K562 (cell line): ENCODE data around the gene MEAK7.

Experiments used
- GABPA ChIP-seq: fragments of 200-800 bp; sonication (Bioruptor generic); conservative IDR thresholded peaks from 2 replicates; pipeline ENCODE4 v1.6.1; 2016; ENCODE audit warnings: low read depth, missing genetic modification characterization, missing compliant biosample characterization
- PHF8 ChIP-seq: fragments of 200-600 bp; sonication (generic); IDR thresholded peaks from 2 replicates; pipeline ENCODE4 v1.6.1; 2012; ENCODE audit warnings: mixed run types, mild to moderate bottlenecking, inconsistent platforms, low read length, moderate library complexity, borderline replicate concordance
- RCOR1 ChIP-seq, 2 experiments: IDR thresholded peaks; 2 replicates each; pipeline ENCODE4 v1.6.1; 2012; ENCODE audit warnings: low read depth in 2 of 2, low read length in 2 of 2, borderline replicate concordance in 1 of 2, improper control_type of control experiment in 1 of 2
- ZNF274 ChIP-seq: IDR thresholded peaks from 2 replicates; pipeline ENCODE4 v1.6.1; 2011; ENCODE audit warnings: low read depth, mild to moderate bottlenecking, low read length, moderate library complexity, borderline replicate concordance
- TF ChIP-seq, protein P1 (sequence below): fragments of 250-450 bp; sonication (Bioruptor Pico); IDR thresholded peaks from 2 replicates; pipeline ENCODE4 v1.5.0; 2021

DNA sequence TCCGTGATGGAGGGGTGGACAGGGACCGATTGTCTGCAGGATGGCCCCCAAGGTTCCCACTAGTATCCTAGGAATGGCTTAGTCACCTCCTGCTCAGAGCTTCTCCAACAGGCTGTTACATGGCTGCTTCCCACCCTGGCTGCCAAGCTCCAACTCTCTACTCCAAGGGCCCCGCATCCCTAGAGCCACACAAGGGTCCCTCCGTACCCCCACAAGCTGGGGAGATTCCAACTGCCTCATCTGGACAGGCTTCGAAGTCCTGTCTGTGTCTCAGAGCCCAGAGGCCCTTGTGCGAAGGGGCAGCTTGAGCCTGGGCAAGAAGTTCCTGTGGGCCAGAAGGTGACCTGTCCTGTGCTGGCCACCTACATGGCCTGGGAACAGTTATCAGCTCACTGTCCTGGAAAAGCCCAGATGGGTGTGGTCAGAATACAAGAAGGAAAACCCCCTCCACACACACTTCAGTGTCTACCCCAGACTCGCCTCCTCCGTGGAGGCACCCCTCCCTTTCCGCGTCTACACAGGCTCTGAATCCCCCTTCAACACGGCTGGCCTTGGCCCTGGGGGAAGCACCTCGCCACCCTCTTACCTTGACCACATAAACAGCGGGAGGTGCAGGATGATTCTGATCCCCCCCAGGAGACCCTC, 586 bp downstream of the MEAK7 start:
- TF ChIP-seq RCOR1 (IDR thresholded peaks at IDR 0.05; ENCODE audit: borderline replicate concordance in 1 of 2, low read depth in 2 of 2, low read length in 2 of 2): no peak
- TF ChIP-seq, protein P1, sequence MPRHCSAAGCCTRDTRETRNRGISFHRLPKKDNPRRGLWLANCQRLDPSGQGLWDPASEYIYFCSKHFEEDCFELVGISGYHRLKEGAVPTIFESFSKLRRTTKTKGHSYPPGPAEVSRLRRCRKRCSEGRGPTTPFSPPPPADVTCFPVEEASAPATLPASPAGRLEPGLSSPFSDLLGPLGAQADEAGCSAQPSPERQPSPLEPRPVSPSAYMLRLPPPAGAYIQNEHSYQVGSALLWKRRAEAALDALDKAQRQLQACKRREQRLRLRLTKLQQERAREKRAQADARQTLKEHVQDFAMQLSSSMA (CRISPR knock-in tag): no peak
- TF ChIP-seq GABPA (tag): no peak
- TF ChIP-seq ZNF274: no peak
- no peak for TF ChIP-seq PHF8
